ENCODE measurements around the gene TOLLIP.
"Not testable (repeated sequence)": the region's sequence is repeated elsewhere in the genome, so short reads cannot be mapped to it uniquely, and the experiment has no call there.

The TOLLIP gene

DNA sequence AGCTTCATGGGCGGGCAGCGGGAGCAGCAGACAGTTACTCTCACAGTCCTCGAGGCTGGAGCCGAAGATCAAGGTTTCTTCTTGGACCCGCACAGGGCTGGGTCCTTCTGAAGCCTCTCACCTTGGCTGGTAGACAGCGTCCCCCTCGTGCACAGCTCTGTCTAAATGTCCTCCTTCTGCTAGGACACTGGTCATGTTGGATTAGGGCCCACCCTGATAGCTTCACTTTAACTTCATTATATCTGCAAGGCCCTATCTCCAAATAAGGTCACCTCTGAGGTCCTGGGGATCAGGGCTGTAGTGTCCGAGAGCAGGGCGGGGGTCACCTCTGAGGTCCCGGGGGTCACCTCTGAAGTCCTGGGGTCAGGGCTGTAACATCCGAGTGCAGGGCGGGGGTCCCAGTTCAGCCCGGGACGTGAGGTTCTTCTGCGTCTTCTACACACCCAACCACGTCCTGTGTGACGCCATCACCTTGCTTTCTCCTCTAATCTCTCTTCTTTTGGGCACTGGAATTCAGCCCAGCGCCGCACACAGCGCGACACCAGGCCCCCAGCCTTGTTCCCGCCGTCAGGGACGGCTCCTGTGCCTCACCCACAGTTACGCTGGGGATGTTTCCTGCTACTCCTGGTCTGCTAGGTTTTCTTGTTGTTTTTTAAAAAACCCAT lies 34.1 kb upstream of the TOLLIP start:
- DNase-seq (no peak), ATAC-seq (no peak)

DNA sequence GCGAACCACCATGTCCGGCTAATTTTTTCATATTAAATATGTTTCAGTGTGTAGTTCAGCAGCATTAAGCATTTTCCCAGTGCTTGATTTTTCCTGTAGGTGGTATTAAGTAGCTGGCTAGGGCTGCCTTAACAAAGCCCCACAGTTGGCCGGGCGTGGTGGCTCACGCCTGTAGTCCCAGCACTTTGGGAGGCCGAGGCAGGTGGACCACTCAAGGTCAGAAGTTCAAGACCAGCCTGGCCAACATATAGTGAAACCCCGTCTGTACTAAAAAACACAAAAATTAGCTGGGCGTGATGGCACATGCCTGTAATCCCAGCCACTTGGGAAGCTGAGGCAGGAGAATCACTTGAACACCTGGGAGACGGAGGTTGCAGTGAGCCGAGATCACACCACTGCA lies 33.5 kb upstream of the TOLLIP start:
- DNase-seq (no peak), ATAC-seq (no peak)

DNA sequence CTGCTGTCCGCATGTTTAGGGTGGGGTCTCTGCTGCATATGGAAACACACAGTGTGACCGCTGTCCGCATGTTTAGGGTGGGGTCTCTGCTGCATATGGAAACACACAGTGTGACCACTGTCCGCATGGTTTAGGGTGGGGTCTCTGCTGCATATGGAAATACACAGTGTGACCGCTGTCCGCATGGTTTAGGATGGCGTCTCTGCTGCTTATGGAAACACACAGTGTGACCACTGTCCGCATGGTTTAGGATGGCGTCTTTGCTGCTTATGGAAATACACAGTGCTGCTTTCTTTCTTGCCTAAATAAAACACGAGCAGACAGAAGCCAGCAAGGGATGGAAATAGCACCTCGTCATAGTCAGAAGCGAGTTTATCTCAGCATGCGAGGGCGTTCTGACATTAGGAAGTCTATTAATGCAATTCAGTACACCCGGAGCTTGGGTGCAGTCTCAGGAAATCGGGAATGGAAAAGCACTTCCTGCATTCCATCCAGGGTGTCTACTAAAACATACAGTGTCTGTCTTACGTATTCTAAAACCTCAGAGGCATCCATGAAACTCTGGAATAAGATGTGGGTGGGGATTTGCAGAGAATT lies 32.6 kb upstream of the TOLLIP start:
- no peak for ATAC-seq
- DNase-seq = no peak

DNA sequence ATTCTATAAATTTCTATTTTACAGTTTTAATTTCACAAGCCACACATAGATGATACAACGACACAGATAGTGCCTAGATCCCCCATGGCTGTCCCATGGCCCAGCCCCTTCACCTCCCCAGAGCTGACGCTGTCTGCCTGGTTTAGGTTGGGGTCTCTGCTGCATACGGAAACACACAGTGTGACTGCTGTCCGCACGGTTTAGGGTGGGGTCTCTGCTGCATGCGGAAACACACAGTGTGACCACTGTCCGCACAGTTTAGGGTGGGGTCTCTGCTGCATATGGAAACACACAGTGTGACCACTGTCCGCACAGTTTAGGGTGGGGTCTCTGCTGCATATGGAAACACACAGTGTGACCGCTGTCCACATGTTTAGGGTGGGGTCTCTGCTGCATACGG lies 31.8 kb upstream of the TOLLIP start:
- DNase-seq, ATAC-seq: not testable (repeated sequence)

DNA sequence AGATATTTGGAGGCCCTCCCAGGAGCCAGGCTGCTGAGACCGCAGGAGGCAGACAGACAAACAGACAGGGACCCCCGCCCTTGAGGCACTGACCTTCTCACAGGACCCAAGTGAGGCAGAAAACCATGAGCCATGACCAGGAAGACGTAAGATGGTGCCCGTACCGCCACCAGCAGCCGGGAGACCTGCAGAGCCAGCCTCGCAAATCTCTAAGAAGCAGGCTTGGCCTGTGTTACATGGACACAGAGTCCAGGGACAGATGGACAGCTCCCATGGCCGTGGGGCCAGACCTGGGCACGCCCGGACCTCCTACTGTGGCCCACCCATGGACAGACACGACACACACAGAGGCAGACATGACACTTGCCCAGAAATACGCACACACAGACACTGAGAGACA lies 30.7 kb upstream of the TOLLIP start:
- DNase-seq = no peak
- ATAC-seq = no peak

DNA sequence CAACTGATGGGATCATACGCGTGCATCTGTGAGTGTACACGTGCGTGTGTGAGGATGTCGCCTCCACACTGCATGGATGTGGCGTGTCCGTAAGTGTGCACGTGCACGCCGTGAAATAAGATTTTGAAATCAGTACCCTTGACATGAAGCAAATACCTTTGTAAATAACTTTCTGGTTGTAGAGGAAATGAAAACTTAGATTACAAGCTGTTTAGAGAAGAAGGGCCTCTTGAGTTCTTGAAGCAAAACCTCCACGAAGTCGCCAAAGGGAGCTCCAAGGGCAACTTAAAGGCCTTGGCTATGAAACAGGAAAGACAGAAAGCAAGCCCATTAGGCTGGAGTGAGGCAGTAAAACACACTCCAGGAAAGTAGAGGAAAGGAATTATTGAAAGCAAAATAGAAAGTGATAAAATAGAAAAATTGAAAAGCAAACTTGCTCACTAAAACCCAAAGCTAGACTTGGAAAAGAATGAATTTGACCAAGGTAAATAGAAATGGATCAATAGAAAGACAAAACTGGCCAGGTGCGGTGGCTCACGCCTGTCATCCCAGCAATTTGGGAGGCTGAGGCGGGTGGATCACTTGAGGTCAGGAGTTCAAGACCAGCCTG lies 29.7 kb upstream of the TOLLIP start:
- DNase-seq (no peak), ATAC-seq (no peak)

DNA sequence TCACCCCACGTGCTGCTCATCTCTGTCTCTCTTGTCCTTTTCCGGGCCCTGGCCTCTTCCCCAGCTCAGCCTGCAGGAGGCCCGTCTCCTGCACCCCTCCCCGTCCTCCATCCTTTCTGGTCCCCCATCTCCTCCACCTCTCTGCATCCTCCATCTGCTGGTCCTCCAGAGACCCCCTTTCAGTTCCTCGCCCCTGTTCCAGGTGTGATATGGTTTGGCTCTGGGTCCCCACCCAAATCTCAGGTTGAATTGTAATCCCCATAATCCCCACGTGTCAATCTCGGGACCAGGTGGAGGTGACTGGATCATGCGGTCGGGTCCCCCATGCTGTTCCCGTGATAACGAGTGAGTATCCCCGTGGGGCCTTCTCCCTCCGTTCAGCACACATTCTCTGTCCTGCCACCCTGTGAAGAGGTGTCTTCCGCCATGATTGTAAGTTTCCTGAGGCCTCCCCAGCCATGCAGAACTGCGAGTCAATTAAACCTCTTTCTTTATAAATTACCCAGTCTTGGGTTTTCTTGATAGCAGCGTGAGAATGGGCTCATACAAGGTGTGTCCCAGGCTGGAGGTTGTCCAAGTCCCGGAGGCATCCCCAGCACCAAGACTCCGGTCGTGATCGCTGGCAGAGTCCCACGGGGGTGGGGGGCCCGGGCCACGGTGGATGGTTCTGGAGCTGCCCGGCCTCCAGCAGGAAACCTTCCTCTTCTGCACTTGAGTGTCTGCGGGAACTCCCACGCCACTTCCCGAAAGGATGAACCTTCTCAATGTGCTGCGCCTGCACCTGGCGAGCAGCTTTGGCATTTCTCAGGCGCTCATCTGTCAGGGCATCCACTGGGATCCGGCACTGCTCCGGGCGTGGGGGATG lies 29.0 kb upstream of the TOLLIP start:
- no peak for ATAC-seq

DNA sequence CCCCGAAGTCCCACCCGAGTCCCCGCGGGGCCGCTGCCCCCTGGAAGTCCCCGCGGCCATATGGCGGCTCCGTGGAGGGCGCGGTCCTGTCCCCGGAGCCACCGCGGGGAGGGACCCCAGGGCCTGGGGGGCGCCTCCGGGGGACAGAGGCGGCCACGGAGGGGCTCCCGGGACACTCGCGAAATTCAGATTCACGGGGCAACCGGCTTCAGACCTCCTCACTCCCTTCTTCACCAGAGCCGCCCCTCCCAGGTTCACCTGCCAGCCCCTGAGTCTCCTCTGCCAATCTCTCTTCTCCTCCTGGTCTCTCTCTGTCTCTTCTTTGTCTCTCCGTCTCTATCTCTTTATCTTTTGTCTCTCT lies 28.2 kb upstream of the TOLLIP start:
- DNase-seq = no peak
- ATAC-seq = no peak

More for the DNA sequence above, 29.0 kb upstream of the TOLLIP start:
- DNase-seq = no peak

DNA sequence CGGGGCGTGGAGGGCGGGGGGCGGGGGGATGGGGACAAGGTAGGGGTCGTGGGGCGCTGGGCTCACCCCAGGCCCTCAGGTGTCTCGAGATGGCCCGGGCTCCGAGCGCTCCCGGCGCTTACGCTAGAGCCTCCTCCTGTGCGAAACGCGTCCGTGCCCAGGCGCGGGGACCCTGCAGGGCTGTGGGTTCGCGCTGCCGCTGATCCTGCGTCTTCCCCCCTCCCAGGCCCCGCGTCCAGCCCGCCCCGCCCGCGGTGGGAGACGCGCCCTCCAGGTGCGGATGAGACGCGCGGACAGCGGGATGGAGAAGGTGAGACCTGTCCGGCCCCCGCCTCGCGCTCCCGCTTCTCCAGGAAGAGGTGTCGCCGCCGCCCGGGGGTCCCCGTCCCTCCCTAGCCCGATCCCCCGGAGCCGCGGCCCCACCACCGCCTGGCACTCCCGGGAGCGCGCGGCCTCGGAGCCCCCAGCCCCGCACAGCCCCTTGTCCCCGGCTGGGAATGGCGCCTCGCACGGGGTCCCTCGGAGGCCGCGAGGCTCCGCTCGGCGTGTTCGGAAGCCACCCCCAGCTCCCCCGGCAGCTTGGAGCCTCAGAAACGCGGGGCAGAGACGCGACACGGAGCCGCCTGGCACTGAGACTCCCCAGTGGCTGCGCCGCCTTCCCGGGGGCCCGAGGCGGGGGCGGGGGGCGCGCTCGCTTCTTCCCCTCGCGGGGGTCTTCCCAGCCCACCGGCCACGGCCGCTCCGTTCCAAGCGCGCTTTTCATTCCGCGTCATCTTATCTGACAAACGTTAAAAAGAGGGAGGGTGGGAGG lies 27.6 kb upstream of the TOLLIP start:
- ATAC-seq (peak; percentile 48), DNase-seq (peak; percentile 43)

DNA sequence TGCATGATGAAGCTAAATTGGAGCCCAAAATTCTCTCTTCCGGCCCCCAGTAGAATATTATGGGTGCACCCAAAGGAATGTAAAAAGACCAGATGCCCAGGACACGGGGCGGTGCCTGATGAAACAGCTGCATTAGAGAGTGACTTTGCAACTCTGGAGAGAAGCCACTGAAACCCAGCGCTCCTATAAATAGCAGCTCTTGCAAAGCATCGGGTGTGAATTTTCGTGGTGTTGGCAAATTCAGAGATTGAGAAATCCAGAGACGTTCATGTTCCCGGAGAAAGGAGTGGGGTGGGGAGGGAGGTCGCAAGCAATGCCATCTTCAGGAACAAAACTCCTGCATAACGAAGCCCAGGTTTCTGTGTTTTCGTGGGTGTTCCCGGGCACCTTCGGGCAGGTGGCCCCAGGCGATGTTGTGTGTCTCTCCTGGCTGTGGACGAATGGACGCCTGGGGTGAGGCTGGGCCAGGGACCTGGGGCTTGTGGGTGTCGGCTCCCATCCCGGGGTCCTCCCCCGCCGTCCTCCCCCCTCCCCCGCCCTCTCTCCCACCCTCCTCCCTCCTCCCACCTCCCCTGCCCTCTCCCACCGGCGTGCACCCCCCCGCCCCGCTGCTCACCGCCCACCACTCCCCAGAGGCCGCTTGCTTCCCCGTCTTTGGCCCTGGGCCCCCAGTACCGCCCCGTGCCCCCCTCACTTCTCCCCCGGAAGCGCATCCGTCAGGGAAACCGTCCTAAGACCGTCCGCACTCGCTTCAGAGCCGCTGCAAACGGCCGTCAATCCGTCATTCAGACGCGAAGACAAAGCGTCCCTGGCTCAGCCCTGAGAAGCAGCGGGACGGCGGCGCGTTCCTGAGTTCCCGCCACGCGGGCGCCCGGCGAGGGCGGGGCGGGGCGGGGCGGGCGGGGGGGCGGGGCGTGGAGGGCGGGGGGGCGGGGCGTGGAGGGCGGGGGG lies 26.7 kb upstream of the TOLLIP start:
- DNase-seq = peak; percentile 62
- ATAC-seq = peak; percentile 51

DNA sequence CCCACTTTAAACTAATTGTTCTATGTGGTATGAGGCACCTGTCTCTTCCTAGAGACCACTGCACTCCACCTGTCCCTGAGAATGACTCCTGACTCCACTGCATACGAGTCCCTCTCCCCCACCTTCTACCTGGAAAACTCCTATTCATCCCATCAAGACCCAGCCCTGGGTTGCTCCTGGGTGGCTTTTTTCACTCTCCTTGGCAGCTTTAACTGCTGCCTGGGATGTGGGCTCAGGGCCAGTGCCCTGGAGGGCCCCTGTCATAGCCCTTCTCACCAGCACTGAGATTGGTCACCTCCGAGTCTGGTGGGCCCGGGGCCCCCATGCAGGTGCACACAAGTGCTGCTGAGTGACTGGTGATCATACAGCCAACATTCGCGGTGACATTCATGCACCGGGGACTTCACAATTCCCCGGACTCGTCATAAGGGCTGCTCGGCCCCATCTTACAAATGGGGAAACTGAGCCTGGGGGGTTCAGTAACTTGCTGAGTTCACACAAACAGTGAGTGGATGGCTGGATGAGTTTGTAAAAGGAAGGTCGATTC lies 25.9 kb upstream of the TOLLIP start:
- ATAC-seq (no peak), DNase-seq (no peak)

DNA sequence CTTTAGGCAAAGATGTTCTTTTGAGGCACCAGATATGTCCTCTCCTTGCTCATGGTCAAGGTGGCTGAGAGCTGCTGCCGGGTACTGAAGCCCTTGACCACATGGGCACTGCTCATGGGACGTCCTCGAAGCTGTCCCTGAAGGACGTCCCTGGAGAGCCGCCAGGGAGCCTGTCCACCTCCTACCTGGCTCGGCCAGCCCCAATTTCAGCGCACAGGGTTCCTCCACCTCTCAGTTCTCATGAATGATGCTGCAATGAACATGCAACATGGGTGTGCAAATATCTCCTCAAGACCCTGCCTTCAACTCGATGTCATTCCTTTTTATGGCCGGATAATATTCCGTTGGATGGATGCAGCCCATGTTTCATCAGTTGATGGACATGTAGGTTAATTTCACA lies 24.4 kb upstream of the TOLLIP start:
- no peak for ATAC-seq
- no peak for DNase-seq

DNA sequence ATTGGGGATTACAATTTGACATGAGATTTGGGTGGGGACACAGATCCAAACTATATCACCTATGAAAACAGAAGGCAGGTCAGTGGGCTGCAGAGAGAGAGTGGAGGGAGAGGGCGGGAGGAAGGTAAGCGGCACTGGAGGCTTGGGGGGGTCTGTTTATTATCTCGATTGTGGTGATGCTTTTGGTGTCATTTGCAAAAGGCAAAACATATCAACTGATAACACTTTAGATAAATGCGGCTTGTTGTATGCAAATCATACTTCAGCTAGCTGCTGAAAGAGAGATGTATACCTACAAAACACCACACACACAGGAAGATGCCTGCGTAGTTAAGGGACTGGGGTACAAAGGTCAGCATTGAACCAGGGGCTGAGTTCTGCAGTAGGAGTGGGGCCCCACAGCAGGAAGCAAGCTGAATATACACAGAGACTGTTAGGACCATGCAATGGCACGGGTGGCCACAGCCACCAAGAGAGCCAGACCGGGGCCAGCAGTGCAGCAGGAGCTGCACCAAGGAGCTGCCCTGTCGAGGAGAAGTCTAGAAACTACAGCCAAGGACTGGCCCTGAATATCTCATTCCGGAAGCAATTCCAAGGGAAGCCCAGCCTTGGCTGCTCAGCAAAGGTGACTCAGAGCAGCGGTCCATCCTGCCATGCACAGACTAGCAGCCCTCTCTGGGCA lies 23.8 kb upstream of the TOLLIP start:
- ATAC-seq = no peak
- no peak for DNase-seq

DNA sequence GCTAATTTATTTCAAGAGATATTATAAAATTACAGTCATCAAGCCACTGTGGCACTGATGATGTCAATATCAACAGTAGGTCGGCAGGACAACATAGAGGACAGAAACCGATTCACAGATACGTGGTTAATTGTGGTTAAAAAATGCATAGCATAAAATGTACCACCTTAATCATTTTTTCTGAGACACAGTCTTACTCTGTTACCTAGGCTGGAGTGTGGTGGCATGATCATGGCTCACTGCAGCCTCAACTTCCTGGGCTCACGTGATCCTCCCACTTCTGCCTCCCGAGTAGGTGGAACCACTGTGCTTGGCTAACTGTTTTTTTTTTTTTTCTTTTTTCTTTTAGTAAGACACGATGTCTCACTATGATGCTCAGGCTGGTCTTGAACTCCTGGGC lies 21.0 kb upstream of the TOLLIP start:
- DNase-seq = peak; percentile 41
- peak; percentile 77 for ATAC-seq

DNA sequence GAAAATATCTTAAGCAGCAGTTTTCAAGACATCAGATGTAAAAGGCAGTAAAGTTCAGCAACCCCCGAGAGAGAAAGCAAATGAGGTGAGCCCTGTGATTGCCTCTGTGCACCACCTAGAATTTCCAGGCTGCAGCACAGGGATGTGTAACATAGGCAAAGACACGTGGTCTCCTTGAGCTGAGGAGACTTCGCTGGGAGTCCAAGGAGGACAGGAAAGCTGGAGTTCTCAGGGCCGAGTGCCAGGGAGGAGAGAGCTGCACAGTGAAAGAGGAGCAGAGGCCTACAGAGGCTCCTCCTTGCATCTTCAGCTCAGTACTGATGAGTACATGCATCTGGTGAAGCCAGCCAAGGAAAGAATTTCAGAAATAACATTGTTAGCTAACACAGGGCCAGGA lies 17.6 kb upstream of the TOLLIP start:
- ATAC-seq (no peak), DNase-seq (no peak)

DNA sequence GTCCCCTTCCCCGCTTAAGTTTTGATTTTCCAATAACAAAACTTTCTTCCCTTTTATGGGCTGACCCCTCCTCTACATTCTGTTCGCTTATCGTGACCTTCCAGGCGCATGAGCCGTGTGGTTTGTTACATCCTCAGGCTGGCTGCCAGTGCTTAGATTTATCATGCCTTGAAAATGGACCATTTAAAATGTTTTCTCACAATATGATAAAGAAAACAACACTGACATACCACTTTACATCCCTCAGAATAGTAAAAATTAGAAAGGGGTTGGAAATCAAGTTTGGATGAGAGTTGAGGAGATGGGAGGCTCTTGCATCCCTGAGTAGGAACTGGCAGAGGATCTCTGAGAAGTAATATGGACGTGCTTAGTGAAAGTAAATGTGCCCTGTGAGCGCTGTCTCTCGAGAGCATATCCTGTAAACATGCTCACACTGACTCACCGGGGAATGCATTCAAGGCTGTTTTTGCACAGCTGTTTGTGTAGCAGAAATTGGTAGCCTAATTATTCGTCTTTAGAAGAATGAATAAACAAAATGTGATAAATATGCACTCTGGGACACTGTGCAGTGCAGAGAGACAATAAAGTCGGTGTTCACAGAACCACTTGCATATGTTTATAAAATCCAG lies 17.1 kb upstream of the TOLLIP start:
- ATAC-seq (no peak), DNase-seq (no peak)

DNA sequence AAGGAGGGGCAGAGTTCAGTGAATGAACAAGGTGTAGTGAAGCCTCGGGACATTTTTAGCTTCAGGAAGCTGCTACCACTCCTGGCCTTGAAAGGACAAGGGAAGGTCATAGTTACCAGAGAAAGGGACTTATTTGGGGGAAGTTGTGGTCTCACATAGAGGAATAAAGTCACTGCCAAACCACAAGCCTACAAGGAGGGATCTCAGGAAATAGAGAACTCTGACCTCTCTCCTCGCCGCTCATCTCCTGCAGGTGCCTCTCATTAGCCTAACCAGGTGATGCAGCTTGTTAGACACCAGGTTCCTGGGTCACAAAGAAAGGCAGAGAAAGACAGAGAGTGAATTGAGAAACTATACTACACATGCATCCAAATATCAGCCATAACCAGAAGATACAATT lies 14.3 kb upstream of the TOLLIP start:
- no peak for DNase-seq
- ATAC-seq = no peak

DNA sequence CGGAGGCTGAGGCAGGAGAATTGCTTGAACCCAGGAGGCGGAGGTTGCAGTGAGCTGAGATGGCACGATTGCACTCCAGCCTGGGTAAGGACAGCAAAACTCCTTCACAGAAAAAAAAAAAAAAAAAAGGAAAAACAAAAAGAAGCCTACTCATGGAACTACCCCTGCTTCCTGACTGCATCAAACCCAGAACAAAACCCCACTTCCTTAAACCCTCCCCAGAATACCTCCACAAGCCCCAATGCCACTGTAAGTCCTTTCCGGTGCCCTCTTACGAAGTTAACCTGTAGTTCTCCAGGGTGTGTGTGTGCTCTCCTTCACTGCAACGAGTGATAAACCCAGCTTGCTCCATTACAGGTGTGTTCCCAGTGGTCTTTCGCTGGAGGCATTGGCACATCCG lies 8.6 kb upstream of the TOLLIP start:
- no peak for ATAC-seq

DNA sequence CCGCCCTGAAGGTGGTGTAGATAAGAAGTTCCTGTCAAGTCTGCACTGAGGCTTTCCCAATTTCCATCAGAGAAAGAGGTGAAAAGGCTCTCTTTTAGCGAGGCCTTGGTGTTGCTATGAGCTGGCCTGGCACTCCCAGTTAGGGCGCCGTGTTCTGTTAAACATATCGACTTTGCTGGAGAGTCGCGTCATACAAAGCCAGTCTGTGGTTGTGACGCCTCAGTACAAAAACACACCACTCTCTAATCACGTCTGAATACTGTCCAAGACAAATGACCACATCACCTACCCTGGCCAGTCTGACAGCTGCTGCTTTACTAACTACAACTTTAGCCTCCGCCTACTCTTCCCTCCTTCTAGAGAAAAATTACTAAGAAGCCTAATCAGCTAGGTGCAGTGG lies 8.0 kb upstream of the TOLLIP start:
- no peak for ATAC-seq

More for the DNA sequence above, 8.6 kb upstream of the TOLLIP start:
- no peak for DNase-seq

More for the DNA sequence above, 8.0 kb upstream of the TOLLIP start:
- no peak for DNase-seq
